ENCODE results near the gene MBOAT1. TPM values are rescaled to one million over a fixed set of nuclear protein-coding genes. Genes with fewer than 3 reads are reported as not detected.

MBOAT1 gene, protein sequence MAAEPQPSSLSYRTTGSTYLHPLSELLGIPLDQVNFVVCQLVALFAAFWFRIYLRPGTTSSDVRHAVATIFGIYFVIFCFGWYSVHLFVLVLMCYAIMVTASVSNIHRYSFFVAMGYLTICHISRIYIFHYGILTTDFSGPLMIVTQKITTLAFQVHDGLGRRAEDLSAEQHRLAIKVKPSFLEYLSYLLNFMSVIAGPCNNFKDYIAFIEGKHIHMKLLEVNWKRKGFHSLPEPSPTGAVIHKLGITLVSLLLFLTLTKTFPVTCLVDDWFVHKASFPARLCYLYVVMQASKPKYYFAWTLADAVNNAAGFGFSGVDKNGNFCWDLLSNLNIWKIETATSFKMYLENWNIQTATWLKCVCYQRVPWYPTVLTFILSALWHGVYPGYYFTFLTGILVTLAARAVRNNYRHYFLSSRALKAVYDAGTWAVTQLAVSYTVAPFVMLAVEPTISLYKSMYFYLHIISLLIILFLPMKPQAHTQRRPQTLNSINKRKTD
- total RNA-seq (2021) (6.3 and 8.2 TPM in 2 replicates), Bru-seq, nascent RNA (percentile 56 among the genes with signal in this experiment), BruChase-seq, experiment 1, labeled RNA remaining after a 2-hour chase (percentile 49 among the genes with signal in this experiment), BruChase-seq, experiment 2, labeled RNA remaining after a 6-hour chase (percentile 51 among the genes with signal in this experiment)
- long read RNA-seq, partial matches to known transcripts, result 3 of 5 reads
- long read RNA-seq, other reads (novel, unspliced or antisense), result 0 of 5 reads

DNA sequence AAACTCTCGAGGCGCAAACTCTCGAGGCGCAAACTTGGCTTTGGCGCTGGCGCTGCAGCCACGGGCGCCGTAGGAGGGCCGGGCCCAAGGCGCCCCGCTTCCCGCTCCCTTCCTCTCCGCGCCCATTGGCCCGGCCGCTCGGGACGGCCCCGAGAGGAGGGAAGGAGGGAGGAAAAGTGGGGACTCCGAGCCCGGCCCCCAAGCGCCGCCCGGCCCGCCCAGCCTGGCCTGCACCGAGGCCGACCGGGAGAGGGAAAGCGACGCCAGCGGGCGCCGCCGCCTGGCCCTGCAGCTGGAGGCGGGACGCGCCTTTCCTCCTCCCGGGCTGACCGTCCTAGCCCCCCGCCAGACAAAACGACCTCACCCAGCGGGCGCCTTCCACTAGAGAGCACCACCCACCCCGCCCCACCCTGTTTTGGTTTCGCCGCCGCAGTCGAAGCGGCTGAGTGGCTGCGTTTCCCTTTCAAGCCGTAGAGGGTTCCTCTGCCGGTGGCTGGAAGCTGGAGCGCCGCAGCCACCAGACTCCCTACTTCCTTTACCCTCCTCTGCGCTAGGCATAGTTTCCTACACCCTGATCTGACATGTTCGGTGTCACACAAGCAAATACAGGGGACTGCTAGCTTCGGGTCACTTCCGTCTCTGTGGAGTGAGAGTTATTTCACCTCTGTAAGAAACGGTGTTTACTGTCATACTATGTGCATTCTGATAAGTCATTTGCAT, at the start of gene MBOAT1:
Gene MBOAT1, minus strand, starts transcription at position 78 of the 720 bp plus-strand sequence. CDS start 235 bp downstream, outside the sequence.
- no peaks in the 10 kb centered on the region for H3K9me3 ChIP-seq (ENCODE audit: low read depth, low read length, poor library complexity, severe bottlenecking)
- H3K4me3 ChIP-seq (ENCODE audit: low read depth, low read length, poor library complexity, severe bottlenecking), result peak within 1 kb of the TSS; percentile 65
- intact Hi-C loops (cut with micrococcal nuclease; ENCODE audit: unreplicated experiment), result no loop called here
- TF ChIP-seq EZH2 (IDR thresholded peaks at IDR 0.05; ENCODE audit: borderline replicate concordance, low read depth, low read length, poor library complexity, severe bottlenecking) (no peak), CTCF (conservative IDR thresholded peaks at IDR 0.05; ENCODE audit: low read depth, low read length) (no peak)
- no TSS peak for BruUV-seq (replicated peaks)
- CTCF ChIA-PET, result no interaction called here
- H3K27ac ChIP-seq (ENCODE audit: low read depth, low read length, poor library complexity, severe bottlenecking), result peak within 1 kb of the TSS; percentile 71
- H3K4me1 ChIP-seq (ENCODE audit: insufficient read depth, low read length, poor library complexity, severe bottlenecking), result peaks cover 27% of the 10 kb centered on the region
- POLR2A ChIA-PET (ENCODE audit: low non-redundant PET), result interaction anchor here (0.6 kb wide), 1 partner anchor 189 kb away, joined by 4 read pairs; the partner anchor contains the start of gene E2F3
- no peaks in the 10 kb centered on the region for H3K27me3 ChIP-seq (replicated peaks; ENCODE audit: insufficient read depth, low read depth, low read length, poor library complexity)
- DNase-seq (ENCODE audit: low spot score), result peak; percentile 95
- no peaks in the 10 kb centered on the region for H3K36me3 ChIP-seq (ENCODE audit: insufficient read depth, low read length, poor library complexity, severe bottlenecking)

DNA sequence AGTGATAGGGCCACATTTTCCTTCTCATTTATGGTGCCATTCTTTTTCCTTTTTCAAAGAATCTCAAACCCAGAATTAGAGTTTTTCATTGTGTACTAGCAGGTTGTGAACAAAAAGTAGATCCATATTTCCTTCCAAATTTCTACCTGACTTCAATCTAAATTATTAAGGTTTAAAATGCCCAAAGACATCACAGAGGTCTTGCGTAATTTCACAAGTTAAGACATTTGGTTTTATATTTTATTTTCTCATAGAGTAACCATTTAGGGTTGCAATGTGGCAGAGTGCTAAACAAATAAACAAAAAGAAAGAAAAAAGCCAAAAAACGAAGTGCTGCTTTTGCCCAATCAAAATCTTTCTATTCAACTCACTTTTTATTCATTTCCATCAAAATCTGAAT, 49.4 kb upstream of the MBOAT1 start:
- Histone ChIP-seq H3K9me3 (ENCODE audit: low read depth, low read length, poor library complexity, severe bottlenecking) (peaks cover 13% of the 10 kb centered on the region), H3K36me3 (ENCODE audit: insufficient read depth, low read length, poor library complexity, severe bottlenecking) (no peaks in the 10 kb centered on the region), H3K4me1 (ENCODE audit: insufficient read depth, low read length, poor library complexity, severe bottlenecking) (no peaks in the 10 kb centered on the region), H3K27me3 (replicated peaks; ENCODE audit: insufficient read depth, low read depth, low read length, poor library complexity) (no peaks in the 10 kb centered on the region), H3K27ac (ENCODE audit: low read depth, low read length, poor library complexity, severe bottlenecking) (no peak overlapping the region), H3K4me3 (ENCODE audit: low read depth, low read length, poor library complexity, severe bottlenecking) (no peak overlapping the region)
- DNase-seq (ENCODE audit: low spot score), result no peak
- POLR2A ChIA-PET (ENCODE audit: low non-redundant PET), result no interaction called here
- CTCF ChIA-PET, result no interaction called here
- intact Hi-C loops (cut with micrococcal nuclease; ENCODE audit: unreplicated experiment), result no loop called here
- BruUV-seq (replicated peaks), result no TSS peak
- TF ChIP-seq CTCF (conservative IDR thresholded peaks at IDR 0.05; ENCODE audit: low read depth, low read length), result no peak
- TF ChIP-seq EZH2 (IDR thresholded peaks at IDR 0.05; ENCODE audit: borderline replicate concordance, low read depth, low read length, poor library complexity, severe bottlenecking), result no peak

- ChIA-PET CTCF (no interaction called here), POLR2A (ENCODE audit: low non-redundant PET) (no interaction called here)
- DNase-seq (ENCODE audit: low spot score), result no peak
- Histone ChIP-seq H3K4me1 (ENCODE audit: insufficient read depth, low read length, poor library complexity, severe bottlenecking) (no peaks in the 10 kb centered on the region), H3K4me3 (ENCODE audit: low read depth, low read length, poor library complexity, severe bottlenecking) (no peak overlapping the region), H3K36me3 (ENCODE audit: insufficient read depth, low read length, poor library complexity, severe bottlenecking) (no peaks in the 10 kb centered on the region), H3K27ac (ENCODE audit: low read depth, low read length, poor library complexity, severe bottlenecking) (no peak overlapping the region), H3K9me3 (ENCODE audit: low read depth, low read length, poor library complexity, severe bottlenecking) (peaks cover 13% of the 10 kb centered on the region), H3K27me3 (replicated peaks; ENCODE audit: insufficient read depth, low read depth, low read length, poor library complexity) (no peaks in the 10 kb centered on the region)
- no peak for TF ChIP-seq CTCF (conservative IDR thresholded peaks at IDR 0.05; ENCODE audit: low read depth, low read length)
- no peak for TF ChIP-seq EZH2 (IDR thresholded peaks at IDR 0.05; ENCODE audit: borderline replicate concordance, low read depth, low read length, poor library complexity, severe bottlenecking)
- intact Hi-C loops (cut with micrococcal nuclease; ENCODE audit: unreplicated experiment), result no loop called here
- BruUV-seq (replicated peaks), result no TSS peak
These were observed 48.1 kb upstream of the MBOAT1 start for GRCh38 chr6:20260360-20260759.

Data from A673 (cell line).